ENCODE results near the gene ASAP2.

Gene ASAP2

DNA sequence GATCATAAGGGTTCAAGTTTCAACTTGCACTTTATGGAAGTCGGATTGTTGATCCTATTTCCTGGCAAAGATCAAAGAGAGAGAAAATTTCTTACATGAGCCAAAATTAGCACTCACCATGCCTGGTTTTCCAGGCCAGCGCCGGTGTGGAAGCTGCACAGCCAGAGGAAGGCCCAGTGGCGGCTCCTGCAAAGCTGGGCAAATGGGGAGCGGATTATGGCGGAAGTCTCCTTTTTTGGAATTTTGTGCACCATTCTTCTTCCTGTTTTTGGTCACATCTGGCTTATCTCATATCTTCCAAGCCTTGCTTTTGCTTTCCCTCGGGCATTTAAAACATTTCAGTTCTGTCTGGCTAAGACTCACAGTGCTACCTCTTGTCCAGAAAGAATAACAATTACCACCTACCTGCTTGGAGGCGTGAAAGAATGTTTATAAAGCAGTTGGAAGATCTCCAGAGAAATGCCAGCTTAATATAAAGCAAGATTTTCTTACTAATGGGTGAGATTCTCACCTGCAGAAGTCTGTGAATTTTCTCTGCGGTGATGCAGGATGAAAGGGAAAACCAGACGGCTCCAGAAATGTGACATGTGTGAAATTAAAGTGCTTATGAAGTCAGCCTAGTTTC is 94.3 kb downstream of the ASAP2 start:
- DNase-seq: no peak

DNA sequence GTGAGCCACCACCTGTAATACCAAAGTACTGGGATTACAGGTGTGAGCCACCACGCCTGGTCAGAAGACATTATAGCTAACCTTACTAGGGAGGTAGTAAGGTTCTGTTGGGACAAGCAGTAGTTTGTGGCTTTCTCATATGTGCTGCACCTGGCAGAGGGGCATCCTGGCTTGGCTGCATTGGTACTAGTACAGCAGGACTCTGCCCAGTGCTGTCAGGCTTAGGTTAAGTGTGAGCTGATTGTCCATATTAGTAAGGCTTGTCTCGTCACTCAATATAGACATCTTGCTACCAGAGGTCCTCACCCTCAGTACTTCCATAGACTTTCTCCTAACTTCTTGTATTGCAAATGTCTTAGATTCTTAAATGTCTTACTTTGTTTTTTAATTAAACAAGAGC is 96.1 kb downstream of the ASAP2 start:
- DNase-seq: no peak

DNA sequence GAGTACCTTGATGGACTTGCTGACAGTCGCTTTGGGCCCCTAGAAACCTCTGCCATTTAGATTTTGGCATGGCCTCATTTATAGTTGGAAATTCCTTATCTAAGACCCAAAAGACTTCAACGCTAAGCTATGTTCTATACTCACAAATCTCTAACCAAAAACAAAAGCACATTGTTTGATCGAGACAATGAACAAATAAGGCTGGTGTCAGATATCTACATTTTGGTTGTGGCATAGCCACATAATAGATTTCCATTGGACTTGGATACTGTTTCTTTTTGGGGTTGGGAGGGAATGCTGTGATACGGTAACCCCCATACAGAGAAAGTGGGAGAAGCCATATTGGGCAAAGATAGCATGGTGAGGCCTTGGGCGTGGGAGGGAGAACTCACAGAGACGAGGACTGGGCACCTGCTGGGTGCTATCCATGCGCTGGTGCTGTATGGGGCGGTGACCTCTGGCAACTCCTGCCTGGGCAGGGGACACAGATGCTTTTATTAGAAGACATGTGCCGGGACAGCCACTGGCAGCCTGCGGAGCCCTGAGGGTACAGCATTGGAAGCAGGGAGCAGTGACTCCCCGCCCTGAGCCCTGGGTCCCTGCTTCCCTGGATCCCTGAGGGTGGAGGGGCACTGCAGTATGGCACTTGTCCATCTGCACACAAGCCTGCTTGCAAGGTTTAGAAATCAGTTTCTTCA is 97.1 kb downstream of the ASAP2 start:
- no peak for DNase-seq

DNA sequence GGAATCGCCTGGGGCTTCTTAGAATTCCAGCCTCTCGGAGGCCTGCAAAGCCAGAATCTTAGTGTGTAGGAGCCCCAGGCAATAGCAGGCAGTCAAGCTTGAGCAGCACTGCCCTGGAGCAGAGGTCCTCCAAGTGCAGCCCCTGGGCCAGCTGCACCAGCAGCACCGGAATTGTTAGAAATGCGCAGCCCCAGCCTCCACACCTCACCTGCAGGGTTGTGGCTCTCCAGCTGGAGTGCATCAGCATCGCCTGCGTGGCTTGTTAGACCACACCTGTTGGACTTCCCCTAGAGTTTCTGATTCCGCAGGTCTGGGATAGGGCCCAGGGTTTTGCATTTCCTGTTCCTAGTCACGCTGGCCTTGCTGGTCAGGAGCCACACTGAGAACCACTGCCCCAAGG is 100.3 kb downstream of the ASAP2 start:
- no peak for DNase-seq

DNA sequence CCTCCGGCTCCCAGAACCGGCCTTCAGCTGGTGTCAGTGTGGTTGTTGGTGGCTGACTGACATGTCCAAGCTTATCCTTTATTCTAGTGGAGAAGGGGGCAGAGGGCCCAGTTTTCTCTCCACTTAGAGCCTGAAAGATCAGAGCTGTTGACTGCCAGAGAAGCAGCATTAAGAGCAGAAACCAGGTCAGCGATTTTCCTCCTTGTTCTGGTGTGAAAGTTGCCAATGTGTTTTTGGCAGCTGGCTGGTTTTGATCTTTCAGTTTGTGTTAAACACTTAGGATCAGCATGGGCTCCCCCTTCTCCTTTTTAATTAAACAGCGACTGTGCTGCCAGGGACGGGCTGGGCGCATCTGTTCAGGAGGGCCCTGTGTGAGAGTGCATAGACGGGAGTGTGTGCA is 100.9 kb downstream of the ASAP2 start:
- no peak for DNase-seq

DNA sequence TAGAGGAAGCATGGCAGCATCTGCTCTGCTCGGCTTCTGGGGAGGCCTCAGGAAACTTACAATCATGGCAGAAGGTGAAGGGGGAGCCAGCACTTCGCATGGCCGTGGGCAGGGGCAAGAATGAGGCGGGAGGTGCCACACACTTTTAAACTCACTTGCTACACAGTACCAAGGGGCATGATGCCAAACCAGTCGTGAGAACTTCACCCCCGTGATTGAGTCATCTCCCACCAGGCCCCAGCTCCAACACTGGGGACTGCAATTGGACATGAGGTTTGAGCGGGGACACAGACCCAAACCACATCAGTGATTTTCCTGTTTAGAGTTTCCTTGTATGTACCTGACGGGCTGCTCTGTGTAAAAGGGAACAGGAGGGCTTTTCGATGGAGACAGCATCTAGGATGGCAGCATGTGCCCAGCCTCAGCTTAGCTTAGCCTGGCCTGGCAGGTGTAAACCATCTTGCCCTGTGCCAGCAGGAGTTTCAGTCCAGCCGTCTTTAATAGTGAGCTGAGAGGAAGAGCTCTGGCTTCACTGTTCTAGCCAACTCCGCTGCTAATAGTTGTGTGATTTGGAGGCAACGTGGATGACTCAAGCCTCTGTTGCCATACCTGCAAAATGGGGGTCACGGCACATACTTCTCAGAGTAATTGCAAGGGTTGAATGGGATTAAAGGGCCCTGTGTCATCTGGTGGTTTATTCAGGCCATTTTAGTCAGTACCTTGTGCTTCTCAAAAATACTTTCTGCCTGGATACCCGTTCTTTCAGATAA is 101.8 kb downstream of the ASAP2 start:
- DNase-seq: no peak

DNA sequence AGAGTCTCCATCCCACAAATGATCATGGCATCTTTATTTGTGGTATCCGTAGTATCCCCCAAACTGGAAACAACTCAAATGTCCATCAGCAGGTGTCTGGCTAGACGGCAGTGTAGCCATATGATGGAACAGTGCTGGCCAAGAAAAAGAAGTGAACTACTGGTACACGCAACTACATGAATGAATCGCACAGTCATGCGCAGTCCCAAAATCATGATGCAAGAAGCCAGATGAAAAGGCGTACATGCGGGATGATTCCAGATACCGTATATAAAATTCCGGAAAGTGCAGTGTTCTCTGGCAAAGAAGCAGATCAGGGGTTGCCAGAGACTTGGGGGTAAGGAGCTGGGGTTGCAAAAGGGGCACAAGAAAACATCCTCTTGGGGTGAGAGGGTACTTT is 102.5 kb downstream of the ASAP2 start:
- DNase-seq: no peak

- no peak for DNase-seq
Measured at GRCh38 chr2:9310377-9310776, 103.8 kb downstream of the ASAP2 start.

DNA sequence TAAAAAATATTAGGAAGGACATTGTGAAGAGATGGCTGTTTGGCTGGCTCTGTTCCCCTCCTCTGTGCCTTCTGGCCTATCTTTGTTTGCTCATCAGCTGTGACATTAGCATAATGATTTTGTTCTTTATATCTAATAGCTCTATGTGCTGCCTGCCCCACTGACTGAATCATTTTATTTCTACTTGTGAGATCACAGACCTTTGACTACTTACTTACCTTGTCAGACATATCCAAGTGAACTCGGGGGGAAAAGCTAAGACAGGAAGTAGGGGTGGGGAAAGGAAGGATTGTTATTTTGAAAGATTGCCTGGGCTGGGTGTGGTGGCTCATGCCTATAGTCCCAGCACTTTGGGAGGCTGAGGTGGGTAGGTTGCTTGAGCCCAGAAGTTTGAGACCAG is 104.2 kb downstream of the ASAP2 start:
- DNase-seq: no peak

- no peak for DNase-seq
Measured at GRCh38 chr2:9311488-9311887, 104.9 kb downstream of the ASAP2 start.

DNA sequence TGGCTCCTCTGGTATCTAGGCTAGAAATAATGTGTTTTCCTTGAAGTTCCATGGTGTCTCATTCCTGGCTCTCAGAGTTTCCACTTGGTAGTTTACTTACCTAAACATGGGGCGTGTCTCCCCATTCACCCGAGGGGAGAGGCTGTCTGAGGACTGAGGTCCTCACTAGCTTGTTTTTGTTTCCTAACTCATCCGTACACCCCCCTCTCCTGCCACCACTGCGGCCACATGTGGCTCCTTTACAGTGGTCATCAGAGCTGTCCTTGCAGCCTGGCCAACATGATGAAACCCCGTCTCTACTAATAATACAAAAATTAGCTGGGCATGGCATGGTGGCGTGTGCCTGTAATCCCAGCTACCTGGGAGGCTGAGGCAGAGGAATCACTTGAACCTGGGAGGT is 106.0 kb downstream of the ASAP2 start:
- no peak for DNase-seq

DNA sequence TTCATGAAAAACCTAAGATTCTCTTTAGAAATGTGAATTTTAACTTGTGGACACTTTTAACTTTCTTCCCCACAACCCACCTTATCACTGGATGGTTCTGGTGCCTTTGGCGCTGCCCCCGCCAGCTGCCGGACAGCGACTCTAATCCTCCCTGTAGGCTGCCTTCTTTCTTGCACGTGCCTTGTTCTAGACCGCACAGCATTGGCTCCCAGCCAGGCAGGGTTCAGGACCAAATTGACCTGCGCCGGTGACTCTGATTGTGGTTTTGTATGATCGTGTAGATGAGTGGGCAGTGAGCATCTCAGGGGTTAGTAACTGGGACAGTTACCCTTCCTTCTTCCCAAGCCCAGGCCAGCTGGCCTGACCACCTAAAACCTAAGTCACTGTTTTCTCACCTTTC is 106.8 kb downstream of the ASAP2 start:
- DNase-seq: no peak

DNA sequence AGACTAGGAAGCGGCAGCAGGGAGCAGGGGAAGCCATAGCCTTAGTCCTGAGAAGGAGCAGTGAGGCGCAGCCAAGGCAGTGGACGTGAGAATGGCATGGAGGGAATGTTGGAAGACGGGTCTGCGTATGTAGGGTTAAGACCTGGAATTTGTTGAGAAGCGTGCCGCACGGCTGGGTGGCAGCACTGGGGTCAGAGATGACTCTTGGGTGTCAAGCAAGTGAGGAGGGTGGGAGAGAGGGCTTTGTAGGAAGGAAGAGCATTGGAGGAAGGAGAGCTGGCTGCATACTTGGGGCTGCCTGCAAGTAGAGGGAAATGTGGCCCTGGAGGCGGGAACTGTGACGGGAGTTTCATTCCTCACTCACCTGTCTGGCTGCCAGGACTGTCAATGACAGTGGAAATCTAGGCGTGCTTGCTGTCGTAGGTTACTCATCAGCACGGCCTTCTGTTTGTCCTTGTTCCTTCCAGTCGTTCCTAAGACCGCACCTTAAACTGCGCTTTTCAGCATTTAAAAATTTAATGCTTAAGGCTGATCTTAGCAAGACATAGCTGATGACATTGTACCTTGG is 108.8 kb downstream of the ASAP2 start:
- DNase-seq: no peak

GRCh38 chr2:9317559-9317958 is 110.9 kb downstream of the ASAP2 start:
- no peak for DNase-seq

DNA sequence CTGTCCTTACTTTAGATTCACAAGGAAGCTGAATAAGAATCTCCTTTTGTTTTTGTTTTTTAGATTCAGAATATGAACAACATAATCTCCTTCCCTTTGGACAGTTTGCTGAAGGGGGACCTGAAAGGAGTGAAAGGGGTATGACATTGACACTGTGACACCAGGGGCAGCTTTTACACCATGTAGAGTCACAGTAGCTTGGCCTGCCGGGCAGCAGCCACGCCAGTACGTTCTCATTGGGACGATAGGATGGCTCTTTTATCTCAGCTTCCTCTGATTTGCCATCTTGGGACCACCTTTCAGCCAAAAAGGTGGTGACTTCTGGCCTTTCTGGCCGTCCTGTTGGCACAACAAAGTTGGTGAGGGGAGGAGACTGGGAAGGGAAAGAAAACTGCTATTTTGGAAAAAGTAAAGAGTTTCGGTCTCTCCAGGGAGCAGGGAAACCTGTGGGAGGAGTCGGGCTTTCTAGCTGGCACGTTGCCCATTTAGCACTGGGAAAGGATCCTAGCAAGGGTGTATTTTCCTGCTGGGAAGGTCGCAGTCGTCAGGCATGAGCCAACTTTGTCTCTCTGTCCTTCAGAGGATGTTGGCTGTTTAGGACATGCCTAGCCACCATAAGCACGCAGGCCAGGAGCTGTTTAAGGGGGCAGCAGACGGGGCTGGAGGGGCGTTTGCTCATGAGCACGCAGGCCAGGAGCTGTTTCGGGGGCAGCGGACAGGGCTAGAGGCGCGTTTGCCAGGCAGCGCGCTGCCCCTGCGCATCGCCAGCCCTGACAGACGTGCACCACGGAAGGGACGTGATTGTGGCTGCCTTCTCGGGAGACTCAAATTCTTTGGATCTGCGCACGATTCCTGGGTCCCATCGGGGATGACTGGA is 112.1 kb downstream of the ASAP2 start:
- no peak for DNase-seq

GRCh38 chr2:9319338-9319715 is 112.7 kb downstream of the ASAP2 start:
- no peak for DNase-seq

DNA sequence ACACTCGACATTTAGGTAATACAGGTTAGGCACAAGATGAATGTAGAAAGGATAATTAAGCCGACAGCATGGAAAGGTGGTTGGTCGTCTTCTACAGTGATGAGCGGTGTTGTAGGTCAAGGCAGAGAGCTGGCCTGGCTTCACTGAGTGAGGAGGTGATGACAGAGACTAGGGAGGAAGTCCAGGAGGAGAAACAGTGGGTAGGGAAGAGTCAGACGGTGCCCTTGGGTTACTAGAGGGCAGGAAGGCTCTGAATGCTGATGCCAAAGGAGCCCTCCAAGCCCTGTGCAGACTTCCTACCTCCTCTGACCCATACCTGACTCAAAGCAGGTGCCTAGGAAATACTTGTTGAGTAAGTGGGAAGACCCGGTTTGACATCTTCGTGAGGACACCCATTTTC is 116.0 kb downstream of the ASAP2 start:
- DNase-seq: no peak

DNA sequence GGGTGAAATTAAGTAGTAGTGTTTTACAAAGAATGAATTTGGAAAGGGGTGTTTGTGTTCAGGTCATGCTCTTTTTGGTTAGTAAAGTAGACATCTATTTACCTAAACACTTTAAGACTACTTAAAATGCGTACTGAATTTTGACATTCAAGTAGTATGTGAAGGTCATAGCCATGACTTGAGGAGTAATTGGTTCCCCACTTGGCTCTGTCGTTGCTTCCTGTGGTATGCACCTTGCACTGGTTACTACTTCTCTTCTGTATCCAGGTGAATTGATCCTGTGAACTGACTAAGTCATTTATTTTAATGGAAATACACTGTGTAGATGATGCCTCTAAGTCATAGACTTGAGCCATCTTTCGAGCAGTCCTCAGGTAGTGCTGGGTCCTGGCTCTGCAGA is 118.8 kb downstream of the ASAP2 start:
- DNase-seq: no peak

DNA sequence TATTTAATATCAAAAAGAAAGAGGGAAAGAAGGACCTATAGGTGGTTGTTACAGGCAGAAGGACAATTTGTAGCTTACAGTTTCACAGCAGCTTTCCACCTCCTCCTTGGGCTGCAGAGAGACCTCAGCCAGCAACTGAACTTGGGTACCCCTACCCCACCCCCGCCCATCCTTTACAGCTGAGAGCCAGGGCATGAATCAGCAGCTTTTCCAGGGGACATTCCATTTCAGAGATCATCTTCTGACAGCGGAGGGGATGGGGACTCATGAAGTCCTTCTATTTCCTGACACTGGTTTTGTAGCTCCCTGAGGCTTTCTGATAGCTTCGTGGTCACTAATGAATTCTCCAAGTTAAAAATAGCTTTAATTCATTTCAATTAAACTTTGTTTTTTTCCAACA is 120.4 kb downstream of the ASAP2 start:
- no peak for DNase-seq

GRCh38 chr2:9327873-9328352 is 121.3 kb downstream of the ASAP2 start:
- no peak for DNase-seq

DNA sequence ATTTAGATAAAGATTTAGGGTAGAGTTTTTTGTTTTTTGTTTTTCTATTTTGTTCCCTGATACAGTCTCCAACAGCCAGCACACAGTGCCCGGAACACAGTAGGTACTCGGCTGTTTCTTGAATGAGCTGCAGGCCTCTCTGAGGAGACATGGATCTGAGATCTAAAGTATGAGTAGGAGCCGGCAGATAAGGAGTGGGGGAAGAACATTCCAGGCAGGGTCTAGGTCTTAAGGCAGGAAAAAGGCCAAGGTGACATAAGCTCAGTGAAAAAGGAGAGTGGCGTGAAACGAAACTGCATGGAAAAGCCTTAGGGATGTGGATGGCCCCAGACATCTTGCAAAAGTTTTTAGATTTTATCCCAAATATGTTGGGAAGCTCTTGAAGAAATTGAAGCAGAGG is 122.3 kb downstream of the ASAP2 start:
- DNase-seq: no peak

DNA sequence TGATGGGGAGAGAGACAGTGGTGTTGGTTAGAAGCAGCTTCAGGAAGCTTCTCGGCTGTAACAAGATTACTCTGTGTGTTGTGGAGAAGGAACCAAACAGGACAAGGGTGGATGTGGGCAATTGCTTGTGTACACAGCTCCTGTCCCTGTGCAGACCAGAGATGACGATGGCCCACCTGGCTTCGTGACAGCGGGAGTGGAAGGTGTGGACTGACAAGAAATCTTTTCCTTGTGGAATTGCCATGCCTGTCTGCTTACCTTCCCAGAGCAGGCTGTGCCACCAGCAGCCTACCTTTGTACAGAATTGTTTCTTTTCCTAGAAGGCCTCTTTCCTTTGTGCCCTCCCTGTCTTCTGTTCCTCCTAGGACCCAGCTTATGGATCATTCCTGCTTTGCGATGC is 122.9 kb downstream of the ASAP2 start:
- DNase-seq: no peak

Data from NCI-H1436 (cell line).